ENCODE measurements around the gene C11orf86. TPM values are rescaled to one million over a fixed set of nuclear protein-coding genes. Genes with fewer than 3 reads are reported as not detected.
A peak's percentile ranks its signal among the peaks of the same experiment; 100 is the strongest.

C11orf86 gene
- total RNA-seq, 2 donors from 2014 or later: not detected

GRCh38 chr11:66969584-66970225 lies 5.4 kb upstream of the C11orf86 start:
- TF ChIP-seq CTCF (IDR thresholded peaks at IDR 0.05): no peak
- no peak overlapping the region for H3K4me3 ChIP-seq
- no peaks in the 10 kb centered on the region for H3K36me3 ChIP-seq
- peaks cover 0 to 6% of the 10 kb centered on the region in 2 donors for H3K4me1 ChIP-seq
- H3K9me3 ChIP-seq: no peaks in the 10 kb centered on the region
- no peaks in the 10 kb centered on the region for H3K27me3 ChIP-seq
- peak overlapping the region; percentile 66 to 72 for H3K27ac ChIP-seq
- DNase-seq (ENCODE audit: low spot score): no peak

- Histone ChIP-seq H3K27me3 (no peaks in the 10 kb centered on the region), H3K27ac (peak overlapping the region; percentile 66 to 72), H3K36me3 (no peaks in the 10 kb centered on the region), H3K4me1 (peaks cover 0 to 6% of the 10 kb centered on the region in 2 donors), H3K9me3 (no peaks in the 10 kb centered on the region), H3K4me3 (no peak overlapping the region)
- DNase-seq (ENCODE audit: low spot score): no peak
- TF ChIP-seq CTCF (IDR thresholded peaks at IDR 0.05): no peak
These were observed 4.7 kb upstream of the C11orf86 start for GRCh38 chr11:66970371-66970806.

- Histone ChIP-seq H3K27ac (peak overlapping the region; percentile 66 to 72), H3K9me3 (no peaks in the 10 kb centered on the region), H3K36me3 (no peaks in the 10 kb centered on the region), H3K4me3 (no peak overlapping the region), H3K27me3 (no peaks in the 10 kb centered on the region), H3K4me1 (peaks cover 0 to 6% of the 10 kb centered on the region in 2 donors)
- no peak for TF ChIP-seq CTCF (IDR thresholded peaks at IDR 0.05)
- DNase-seq (ENCODE audit: low spot score): peak; percentile 88
These were observed 4.2 kb upstream of the C11orf86 start for GRCh38 chr11:66970807-66971442.

GRCh38 chr11:66971488-66971887 lies 3.6 kb upstream of the C11orf86 start:
- no peak for DNase-seq (ENCODE audit: low spot score)
- Histone ChIP-seq H3K4me3 (no peak overlapping the region), H3K27ac (peak overlapping the region; percentile 66 to 72), H3K9me3 (no peaks in the 10 kb centered on the region), H3K27me3 (no peaks in the 10 kb centered on the region), H3K4me1 (peaks cover 0 to 6% of the 10 kb centered on the region in 2 donors), H3K36me3 (no peaks in the 10 kb centered on the region)
- TF ChIP-seq CTCF (IDR thresholded peaks at IDR 0.05): no peak

GRCh38 chr11:66973956-66974580 lies 1.0 kb upstream of the C11orf86 start:
- DNase-seq (ENCODE audit: low spot score): no peak
- H3K9me3 ChIP-seq: peaks cover 0 to 4% of the 10 kb centered on the region in 2 donors
- H3K27ac ChIP-seq: no peak overlapping the region
- no peak overlapping the region for H3K4me3 ChIP-seq
- no peak for TF ChIP-seq CTCF (IDR thresholded peaks at IDR 0.05)
- H3K36me3 ChIP-seq: no peaks in the 10 kb centered on the region
- no peaks in the 10 kb centered on the region for H3K27me3 ChIP-seq
- H3K4me1 ChIP-seq: peaks cover 0 to 6% of the 10 kb centered on the region in 2 donors
